Stimulated activated CD4-positive, alpha-beta T cell treated with anti-CD3 and anti-CD28 coated beads, Interleukin-15, amount 100 ng/mL, for 24 hours (primary cell): ENCODE measurements around the gene CCDC15.
"Not testable (repeated sequence)": the region's sequence is repeated elsewhere in the genome, so short reads cannot be mapped to it uniquely, and the experiment has no call there.

Experiments used
- DNase-seq: peaks from one replicate; pipeline ENCODE4 v3.0.0-alpha.2; 2020

CCDC15 gene

DNA sequence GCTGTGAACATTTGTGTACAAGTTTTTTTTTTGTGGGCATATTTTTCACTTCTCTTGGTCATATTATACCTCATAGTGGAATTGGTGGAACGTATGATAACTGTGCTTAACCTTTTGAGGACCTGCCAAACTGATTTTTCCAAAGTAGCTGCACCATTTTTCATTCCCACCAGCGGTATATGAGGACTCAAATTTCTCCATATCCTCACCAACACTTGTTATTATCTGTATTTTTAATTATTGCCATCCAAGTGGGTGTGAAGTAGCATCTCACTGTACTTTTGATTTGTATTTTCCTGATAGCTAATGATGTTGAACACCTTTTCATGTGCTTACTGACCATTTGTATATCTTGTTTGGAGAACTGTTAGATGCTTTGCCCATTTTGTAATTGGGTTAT is 47.8 kb downstream of the CCDC15 start:
- no peak for DNase-seq

- DNase-seq: no peak
Observed at GRCh38 chr11:125005491-125005890, 51.5 kb downstream of the CCDC15 start.

GRCh38 chr11:125016413-125016812 is 62.4 kb downstream of the CCDC15 start:
- no peak for DNase-seq

- no peak for DNase-seq
Observed at GRCh38 chr11:125020342-125020741, 66.3 kb downstream of the CCDC15 start.

- DNase-seq: no peak
Observed at GRCh38 chr11:125022551-125022950, 68.5 kb downstream of the CCDC15 start.

DNA sequence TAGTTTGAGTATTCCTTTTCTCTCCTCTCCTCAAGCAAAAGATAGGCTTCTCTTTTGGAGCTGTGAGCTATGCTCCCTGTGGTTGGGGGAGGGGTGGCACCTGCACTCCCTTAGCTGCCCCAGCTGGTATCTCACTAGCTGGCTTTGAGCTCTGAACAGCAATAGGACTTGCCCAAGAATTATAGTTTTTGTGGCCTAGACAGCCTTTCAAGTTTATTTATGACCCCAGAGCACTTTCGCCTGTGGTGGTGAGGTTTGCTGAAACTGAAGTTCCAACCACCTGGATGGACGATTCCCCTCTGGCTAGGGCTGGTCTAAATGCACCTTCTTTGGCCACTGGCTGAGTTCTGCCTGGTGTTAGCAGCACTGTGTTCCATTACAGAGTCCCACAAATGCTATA is 72.0 kb downstream of the CCDC15 start:
- DNase-seq: no peak

GRCh38 chr11:125029431-125029830 is 75.4 kb downstream of the CCDC15 start:
- not testable (repeated sequence) for DNase-seq

DNA sequence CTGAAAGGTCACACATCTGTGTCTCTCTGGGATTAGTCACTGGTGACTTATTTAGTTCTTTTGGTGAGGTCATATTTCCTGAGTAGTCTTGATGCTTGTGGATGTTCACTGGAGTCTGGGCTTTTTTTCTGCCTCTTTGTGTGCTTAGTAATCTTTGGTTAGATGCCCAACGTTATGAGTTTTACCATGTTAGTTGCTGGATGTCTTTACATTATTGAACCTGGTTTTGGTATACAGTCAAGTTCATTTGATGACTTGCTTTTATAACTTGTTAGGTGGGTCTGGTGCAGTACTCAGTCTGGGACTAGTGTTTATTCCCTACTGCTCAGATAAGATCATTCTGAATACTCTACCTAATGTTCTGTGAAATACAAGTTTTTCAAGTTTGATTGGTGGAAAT is 82.9 kb downstream of the CCDC15 start:
- no peak for DNase-seq

DNA sequence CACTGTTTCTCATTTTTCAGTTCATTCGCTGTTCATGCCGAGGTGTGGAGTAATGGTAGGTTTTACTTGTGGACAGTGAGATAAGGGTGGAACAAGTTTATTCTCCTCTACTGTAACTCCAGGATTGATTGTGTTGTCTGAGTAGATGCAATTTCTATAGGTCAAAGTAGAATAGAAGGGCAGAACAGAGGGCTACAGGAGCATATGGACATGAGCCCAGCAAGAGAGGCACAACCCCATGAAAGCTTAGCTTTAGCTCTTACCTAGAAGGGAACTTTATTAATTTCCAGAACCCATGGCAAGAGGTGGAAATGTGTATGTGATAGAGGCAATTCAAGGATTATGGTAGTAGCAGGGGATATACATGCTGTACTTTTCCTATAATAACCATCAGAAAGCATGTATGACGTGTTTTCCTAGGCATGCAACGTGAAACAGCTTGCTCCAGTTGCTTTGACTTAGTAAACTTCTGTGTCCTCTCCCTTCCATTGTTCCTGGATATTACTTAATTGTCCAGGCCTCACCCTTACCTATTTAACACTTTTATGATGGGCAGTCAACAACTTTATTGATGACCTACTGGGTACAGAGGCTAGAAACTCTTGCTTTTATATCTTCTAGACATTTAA is 95.3 kb downstream of the CCDC15 start:
- no peak for DNase-seq

- no peak for DNase-seq
Observed at GRCh38 chr11:125052047-125052446, 98.0 kb downstream of the CCDC15 start.

- no peak for DNase-seq
Observed at GRCh38 chr11:125053167-125053566, 99.2 kb downstream of the CCDC15 start.

GRCh38 chr11:125055107-125055715 is 101.2 kb downstream of the CCDC15 start:
- DNase-seq: no peak

- DNase-seq: not testable (repeated sequence)
Observed at GRCh38 chr11:125056111-125056510, 102.1 kb downstream of the CCDC15 start.

DNA sequence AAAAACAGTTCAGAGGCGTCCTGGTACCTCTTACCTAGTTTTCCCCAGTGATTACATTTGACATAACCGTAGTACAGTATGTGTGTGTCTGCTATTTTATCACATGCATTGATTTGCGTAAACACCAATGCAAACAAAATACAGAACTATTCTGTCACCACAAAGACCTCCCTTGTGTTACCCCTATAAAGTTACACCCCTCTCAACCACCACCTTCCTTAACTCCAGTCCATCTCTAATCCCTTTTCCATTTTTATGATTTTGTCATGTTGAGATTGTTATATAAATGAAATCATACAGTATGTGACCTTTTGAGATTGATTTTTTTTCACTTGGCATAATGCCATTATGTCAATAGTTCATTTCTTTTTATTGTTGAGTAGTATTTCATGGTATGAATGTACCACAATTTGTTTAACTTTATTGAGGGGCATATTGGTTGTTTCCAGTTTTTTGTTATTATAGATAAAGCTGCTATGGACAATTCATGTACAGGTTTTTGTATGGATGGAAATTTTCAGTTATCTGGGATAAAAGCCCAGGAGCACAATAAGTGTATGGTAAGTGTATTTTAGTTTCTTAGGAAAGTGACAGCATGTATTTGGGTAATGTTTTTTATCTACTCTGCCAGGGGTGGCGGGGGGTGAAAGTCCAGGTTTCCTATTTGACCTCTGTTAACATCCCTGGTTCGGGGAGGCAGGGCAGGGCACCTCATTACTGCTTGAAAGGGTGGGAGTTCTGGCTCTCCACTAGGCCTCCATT is 103.1 kb downstream of the CCDC15 start:
- DNase-seq: no peak

DNA sequence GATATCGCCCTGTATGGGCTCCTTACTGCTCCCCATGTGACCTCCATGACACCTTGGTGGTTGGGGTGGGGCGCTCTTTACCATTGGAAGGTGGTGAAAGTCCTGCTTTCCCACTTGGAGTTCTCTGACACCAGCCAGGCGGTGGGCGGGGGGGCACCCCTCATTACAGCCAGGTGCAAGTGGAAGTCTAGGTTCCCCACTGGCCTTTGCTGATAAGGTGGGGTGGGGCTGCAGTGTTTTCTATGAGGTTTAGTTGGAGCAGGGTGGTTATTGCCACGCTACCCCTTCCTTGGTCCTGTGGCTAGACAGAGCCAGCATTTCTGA is 103.7 kb downstream of the CCDC15 start:
- no peak for DNase-seq

- no peak for DNase-seq
Observed at GRCh38 chr11:125061281-125061680, 107.3 kb downstream of the CCDC15 start.

DNA sequence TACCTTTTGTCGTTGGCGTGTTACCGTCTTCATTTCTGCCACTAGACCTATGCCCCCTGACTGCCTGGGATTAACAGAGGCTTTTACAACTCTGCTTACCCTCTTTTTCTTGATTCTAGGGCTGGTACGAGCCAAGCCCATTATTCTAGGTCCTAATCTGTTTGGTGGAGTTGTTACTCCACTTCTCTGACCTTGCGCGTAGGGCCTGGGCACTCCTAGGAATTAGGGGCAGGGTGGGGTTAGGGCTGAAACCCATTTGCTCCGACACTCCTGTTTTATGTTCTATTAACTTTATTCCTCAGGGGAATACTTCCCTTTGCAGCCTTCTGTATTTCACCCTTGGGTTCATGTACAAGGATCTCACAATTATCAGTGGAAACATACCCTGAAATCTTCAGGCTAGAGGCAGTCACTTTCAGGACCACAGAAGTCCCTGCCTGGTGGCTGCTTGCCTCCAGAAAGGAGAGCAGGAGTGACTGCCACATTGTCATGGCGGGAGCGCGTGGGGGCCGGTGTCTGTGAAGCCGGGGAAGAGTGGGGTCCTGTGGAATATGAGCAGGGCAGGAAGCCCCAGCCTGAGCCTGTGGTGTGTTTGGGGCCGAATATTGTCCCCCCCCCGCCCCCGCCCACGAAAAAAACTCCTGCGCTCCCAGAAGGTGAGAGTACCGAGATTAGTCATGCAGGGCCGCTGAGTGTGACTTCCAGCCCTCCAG is 108.4 kb downstream of the CCDC15 start:
- DNase-seq: no peak

DNA sequence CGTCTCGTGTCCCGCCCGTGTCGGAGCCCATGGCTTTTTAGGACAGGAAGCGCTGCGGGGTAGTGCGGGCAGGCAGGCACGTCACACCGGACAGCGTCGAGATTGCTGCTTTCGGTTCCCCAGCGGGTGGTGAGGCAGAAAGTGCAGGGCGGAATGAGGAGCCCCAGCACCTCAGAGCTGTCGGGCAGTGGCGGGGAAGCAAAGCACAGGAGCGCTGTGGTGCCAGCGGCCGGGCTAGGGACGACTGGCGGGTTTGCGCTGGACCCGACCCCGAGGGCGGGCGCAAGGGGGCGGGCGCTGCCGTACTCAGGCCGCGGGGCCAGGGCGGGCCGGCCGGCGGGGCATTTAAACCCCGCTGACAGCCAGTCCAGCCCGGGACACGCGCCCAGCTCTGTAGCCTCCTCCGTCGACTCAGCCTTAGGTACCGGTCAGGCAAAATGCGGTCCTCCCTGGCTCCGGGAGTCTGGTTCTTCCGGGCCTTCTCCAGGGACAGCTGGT is 109.0 kb downstream of the CCDC15 start, which contains the start of gene SLC37A2:
Gene SLC37A2 (plus strand): TSS at position 375 of the 498 bp plus-strand sequence. CDS start 63 bp downstream, at position 438.
- DNase-seq: peak; percentile 69

- no peak for DNase-seq
Observed at GRCh38 chr11:125063429-125064043, 109.5 kb downstream of the CCDC15 start.

DNA sequence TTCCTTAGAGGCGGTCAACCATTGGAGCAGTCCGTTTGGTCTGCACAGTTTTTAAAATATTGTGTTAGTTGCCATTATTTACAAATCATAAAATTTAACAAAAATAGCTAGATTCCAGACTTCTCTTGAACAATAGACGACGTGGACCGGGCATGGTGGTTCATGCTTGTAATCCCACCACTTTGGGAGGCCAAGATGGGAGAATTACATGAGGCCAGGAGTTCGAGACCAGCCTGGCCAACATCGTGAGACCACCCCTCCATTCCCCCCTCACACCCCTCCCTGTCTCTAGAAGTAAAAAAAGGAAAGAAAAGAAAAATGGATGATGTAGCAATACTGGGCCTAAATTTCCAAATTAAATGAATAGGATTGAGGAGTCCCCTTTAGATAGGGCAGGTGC is 110.1 kb downstream of the CCDC15 start:
- no peak for DNase-seq

- DNase-seq: no peak
Observed at GRCh38 chr11:125068368-125068767, 114.4 kb downstream of the CCDC15 start.

DNA sequence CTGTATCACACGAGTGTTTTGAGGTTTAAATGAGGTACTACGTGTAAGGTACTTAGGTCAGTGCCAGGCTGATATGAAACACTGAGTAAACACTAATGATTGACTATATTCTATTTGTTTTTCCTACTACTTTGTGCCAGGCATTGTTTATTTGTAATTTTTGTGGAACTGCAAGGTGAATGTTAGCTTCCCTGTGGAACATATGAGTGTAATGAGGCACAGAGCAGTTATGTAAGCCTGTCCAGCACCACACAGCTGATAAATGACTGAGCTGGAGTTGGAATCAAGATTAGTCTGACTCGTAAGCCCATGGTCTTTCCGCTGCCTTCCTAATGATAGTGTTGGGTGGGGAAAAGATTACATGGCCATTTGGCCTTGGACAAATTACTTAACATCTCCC is 115.0 kb downstream of the CCDC15 start:
- DNase-seq: no peak

DNA sequence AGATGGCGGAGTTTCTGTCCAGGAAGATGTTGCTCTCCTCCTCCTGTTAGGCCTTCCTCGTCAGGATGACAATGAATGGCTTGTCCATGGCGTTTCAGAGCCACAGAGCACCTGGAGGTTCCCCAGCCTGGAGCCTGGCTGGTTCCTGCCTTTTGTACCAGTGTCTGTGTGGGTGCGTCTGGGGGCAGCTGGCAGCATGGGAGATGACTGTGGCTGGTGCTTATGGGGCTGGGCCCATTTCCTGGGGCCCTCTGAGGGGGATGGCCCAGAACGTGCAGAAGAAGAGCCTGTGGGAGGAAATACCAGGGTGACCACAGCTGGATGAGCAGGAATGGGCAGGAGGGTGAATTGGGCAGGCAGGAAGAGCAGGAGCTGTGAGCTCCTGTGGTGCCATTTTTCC is 115.8 kb downstream of the CCDC15 start:
- DNase-seq: no peak
